K562 (cell line): ENCODE data around the gene PYY. TPM values are rescaled to one million over a fixed set of nuclear protein-coding genes. Genes with fewer than 3 reads are reported as not detected.
A peak's percentile ranks its signal among the peaks of the same experiment; 100 is the strongest.

ENCODE experiments used
- ATAC-seq: fragments of 200-7000 bp; cut with Tn5 transposase; 3 replicates; pipeline ENCODE4 v1.9.1; 2020; ENCODE audit warnings: moderate library complexity
- BruUV-seq: library from RNA; stranded (reverse); fragments of 400-500 nt; replicated peaks from 2 replicates; lab custom pipeline; 2021; lab: Mats Ljungman, UMichigan
- CTCF ChIA-PET: fragments of 300-600 bp; formaldehyde crosslinking; extraction: SDS; loops from one replicate; lab custom pipeline; 2021; ENCODE audit warnings: low intra/inter-chr PET ratio; lab: Yijun Ruan, JAX
- POLR2A ChIA-PET: fragments of 300-600, 350-650 bp; sonication (Branson Sonifier 250); formaldehyde crosslinking; extraction: SDS; loops from one replicate; lab custom pipeline; 2021; ENCODE audit warnings: antibody characterized with exemption, inconsistent platforms; lab: Yijun Ruan, JAX
- DNase-seq, 4 experiments: peaks; one replicate each; pipeline versions ENCODE4 v3.0.0 to v3.0.0-alpha.2; 2011 to 2018; ENCODE audit warnings: low spot score in 3 of 4, mixed read lengths in 3 of 4; ENCODE audit errors: extremely low read depth in 1 of 4
- FAIRE-seq: peaks from 2 replicates; lab custom pipeline; 2011; peaks lifted over from hg19 to GRCh38; lab: Jason Lieb, UNC
- H2AFZ ChIP-seq: 2 replicates; pipeline ENCODE4 v1.6.0; 2011; ENCODE audit warnings: low read depth, low read length, control low read depth, inconsistent platforms
- H3K27ac ChIP-seq: fragments of 200-600 bp; 3 replicates; pipeline ENCODE4 v1.8.0; 2011; ENCODE audit warnings: low read depth, mild to moderate bottlenecking, control low read depth, inconsistent platforms, low read length, moderate library complexity, mixed read lengths; ENCODE audit errors: extremely low read depth
- H3K27me3 ChIP-seq, 2 experiments: fragments of 300-600 bp in 1 of 2; 2 replicates in 1 of 2; 3 replicates in 1 of 2; pipeline versions ENCODE4 v1.6.0 to v1.8.0; 2011; ENCODE audit warnings: inconsistent platforms in 2 of 2, low read length in 2 of 2, mild to moderate bottlenecking in 1 of 2, mixed read lengths in 1 of 2, moderate library complexity in 1 of 2; ENCODE audit not compliant: control insufficient read depth in 2 of 2, insufficient read depth in 2 of 2
- H3K36me3 ChIP-seq: fragments of 300-600 bp; 3 replicates; pipeline ENCODE4 v1.8.0; 2011; ENCODE audit warnings: mild to moderate bottlenecking, low read length, inconsistent platforms; ENCODE audit not compliant: control insufficient read depth, insufficient read depth
- H3K4me1 ChIP-seq, 2 experiments: fragments of 200-600 bp in 1 of 2; replicated peaks in 1 of 2; 2 replicates in 1 of 2; 3 replicates in 1 of 2; pipeline versions ENCODE4 v1.5.1 to v1.8.0; 2011; ENCODE audit warnings: inconsistent platforms in 2 of 2, low read length in 2 of 2, mild to moderate bottlenecking in 1 of 2, mixed read lengths in 1 of 2, moderate library complexity in 1 of 2; ENCODE audit not compliant: control insufficient read depth in 2 of 2, insufficient read depth in 2 of 2
- H3K4me2 ChIP-seq: 2 replicates; pipeline ENCODE4 v1.6.1; 2011; ENCODE audit warnings: low read length, control low read depth, inconsistent platforms, mixed read lengths; ENCODE audit not compliant: insufficient read depth
- H3K4me3 ChIP-seq: fragments of 200-600 bp; sonication (generic), shearing (Covaris generic); 2 replicates; pipeline ENCODE4 v1.5.1; 2016; ENCODE audit warnings: control low read depth, inconsistent platforms
- H3K79me2 ChIP-seq: fragments of 200-600 bp; 3 replicates; pipeline ENCODE4 v1.8.0; 2011; ENCODE audit warnings: low read length, inconsistent platforms; ENCODE audit not compliant: control insufficient read depth, insufficient read depth
- H3K9ac ChIP-seq, 2 experiments: 2 replicates each; pipeline versions ENCODE4 v1.6.0 to v1.6.1; 2011; ENCODE audit warnings: low read depth in 2 of 2, low read length in 2 of 2, control low read depth in 1 of 2, inconsistent platforms in 1 of 2, mild to moderate bottlenecking in 1 of 2, mixed read lengths in 1 of 2; ENCODE audit not compliant: insufficient read depth in 1 of 2
- H3K9me1 ChIP-seq: one replicate; pipeline ENCODE4 v1.6.0; 2011; ENCODE audit warnings: inconsistent platforms, mild to moderate bottlenecking, low read length, moderate library complexity; ENCODE audit not compliant: control insufficient read depth, insufficient read depth
- H3K9me3 ChIP-seq: replicated peaks from 2 replicates; pipeline ENCODE4 v1.5.1; 2011; ENCODE audit warnings: low read depth, low read length, inconsistent platforms; ENCODE audit not compliant: control insufficient read depth, insufficient read depth
- H4K20me1 ChIP-seq: replicated peaks from 2 replicates; pipeline ENCODE4 v1.6.1; 2011; ENCODE audit warnings: low read length, inconsistent platforms, mixed read lengths; ENCODE audit not compliant: control insufficient read depth, insufficient read depth
- HCFC1 ChIP-seq: IDR thresholded peaks from 2 replicates; pipeline ENCODE4 v1.6.1; 2012; ENCODE audit warnings: low read depth, low read length, improper control_type of control experiment
- JUND ChIP-seq, 2 experiments: IDR thresholded peaks; 2 replicates in 1 of 2; 3 replicates in 1 of 2; pipeline ENCODE4 v1.6.1; 2011; ENCODE audit warnings: borderline replicate concordance in 2 of 2, low read depth in 2 of 2, low read length in 2 of 2, improper control_type of control experiment in 1 of 2, missing biosample characterization in 1 of 2, missing genetic modification characterization in 1 of 2, missing genetic modification reagents in 1 of 2
- ZNF239 ChIP-seq: fragments of 250-450 bp; sonication (Bioruptor Pico); IDR thresholded peaks from 2 replicates; pipeline ENCODE4 v1.4.0; 2020; ENCODE audit warnings: mild to moderate bottlenecking
- ZNF445 ChIP-seq: fragments of 250-450 bp; sonication (Bioruptor Pico); IDR thresholded peaks from 2 replicates; pipeline ENCODE4 v1.4.0; 2020; ENCODE audit warnings: low read depth, mild to moderate bottlenecking, moderate library complexity
- WGBS: fragments of 100-300 bp; shearing (Covaris generic); methylation state at CpG from one replicate; pipeline ENCODE4 v1.1.6; 2016; ENCODE audit warnings: low coverage, mixed read lengths; ENCODE audit not compliant: insufficient coverage; ENCODE audit errors: missing lambda C conversion rate; 5-methylcytosine and 5-hydroxymethylcytosine counted together
- in situ Hi-C: fragments of 300-500 bp; cut with MboI; formaldehyde crosslinking; loops from 4 replicates; pipeline ENCODE4 v1.15.0; 2018; ENCODE audit warnings: inconsistent platforms, mixed read lengths
- intact Hi-C: fragments of 100-400 bp; cut with micrococcal nuclease; formaldehyde crosslinking; loops from 2 replicates; pipeline ENCODE4 v1.14.2; 2022
- polyA plus RNA-seq, 8 experiments: library from polyadenylated mRNA; depleted of rRNA in 4 of 8; stranded (reverse) in 5 of 8; unstranded in 3 of 8; fragments of >200 nt; fragmentation: Nextera tagmentation in 2 of 8; fragmentation: Illumina TruSeq in 1 of 8; extraction: Ambion mirVana in 2 of 8; extraction: Trizol in 1 of 8; gene quantifications; 2 replicates each; pipeline versions ENCODE4 v1.2.1 to v1.2.3, GENCODE V29; 2011 to 2014; ENCODE audit warnings: inconsistent platforms in 1 of 8, missing spikeins in 1 of 8
- total RNA-seq, 7 experiments: library from RNA; depleted of rRNA in 6 of 7; stranded (reverse); fragments of >200 nt in 6 of 7; fragmentation: Illumina TruSeq in 2 of 7; extraction: Trizol in 2 of 7; gene quantifications; 2 replicates each; pipeline versions ENCODE4 v1.2.1 to v1.2.3, GENCODE V29; 2011 to 2021; ENCODE audit warnings: low replicate concordance in 1 of 7
- TF ChIP-seq, protein P1 (sequence below): fragments of 450-650 bp; IDR thresholded peaks from 2 replicates; pipeline ENCODE4 v1.6.1; 2018; ENCODE audit warnings: mild to moderate bottlenecking, low read depth; ENCODE audit not compliant: partially characterized antibody

Gene PYY
- total and polyA plus RNA-seq, 9 of the 15 experiments (the other 6 are each of a cell fraction or from before 2014, with no cell fraction given), result not detected

DNA sequence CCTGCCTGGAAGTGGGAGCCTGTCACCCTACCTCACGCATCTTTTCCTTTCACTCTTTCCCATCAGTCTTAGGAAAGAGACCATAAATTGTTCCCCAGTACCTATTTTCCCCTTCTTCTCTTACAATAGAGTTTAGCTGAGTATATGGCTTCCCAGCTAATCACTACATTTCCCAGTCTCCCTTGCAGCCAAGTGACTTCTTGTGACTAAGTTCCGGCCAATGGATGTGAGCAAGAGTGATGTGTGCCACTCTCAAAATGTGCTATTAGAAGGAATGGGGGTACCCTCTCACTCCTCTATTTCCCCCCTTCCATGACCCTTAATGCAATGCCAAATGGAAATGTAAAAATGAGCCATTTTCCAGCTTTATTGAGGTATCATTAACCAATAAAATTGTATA lies 8.2 kb upstream of the PYY start:
- H3K4me1 ChIP-seq, result no peaks in the 10 kb centered on the region
- no peak overlapping the region for H3K9ac ChIP-seq
- POLR2A ChIA-PET, result interaction anchor here (0.7 to 1.2 kb wide), 2 partner anchors 18 to 72 kb away, joined by 3 to 4 read pairs; no protein-coding TSS in a partner anchor
- H4K20me1 ChIP-seq, result no peaks in the 10 kb centered on the region
- H3K4me2 ChIP-seq, result no peak overlapping the region
- no peak for ATAC-seq
- no peak for TF ChIP-seq ZNF239 (CRISPR knock-in tag)
- TF ChIP-seq ZNF445 (CRISPR knock-in tag), result no peak
- TF ChIP-seq, protein P1, sequence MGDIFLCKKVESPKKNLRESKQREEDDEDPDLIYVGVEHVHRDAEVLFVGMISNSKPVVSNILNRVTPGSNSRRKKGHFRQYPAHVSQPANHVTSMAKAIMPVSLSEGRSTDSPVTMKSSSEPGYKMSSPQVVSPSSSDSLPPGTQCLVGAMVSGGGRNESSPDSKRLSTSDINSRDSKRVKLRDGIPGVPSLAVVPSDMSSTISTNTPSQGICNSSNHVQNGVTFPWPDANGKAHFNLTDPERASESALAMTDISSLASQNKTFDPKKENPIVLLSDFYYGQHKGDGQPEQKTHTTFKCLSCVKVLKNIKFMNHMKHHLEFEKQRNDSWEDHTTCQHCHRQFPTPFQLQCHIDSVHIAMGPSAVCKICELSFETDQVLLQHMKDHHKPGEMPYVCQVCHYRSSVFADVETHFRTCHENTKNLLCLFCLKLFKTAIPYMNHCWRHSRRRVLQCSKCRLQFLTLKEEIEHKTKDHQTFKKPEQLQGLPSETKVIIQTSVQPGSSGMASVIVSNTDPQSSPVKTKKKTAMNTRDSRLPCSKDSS, result no peak
- no peak for TF ChIP-seq JUND (IDR thresholded peaks at IDR 0.05; ENCODE audit: borderline replicate concordance, low read depth, low read length)
- no peak for TF ChIP-seq JUND (tag; IDR thresholded peaks at IDR 0.05; ENCODE audit: borderline replicate concordance, low read depth, low read length)
- peak; percentile 30; the same call in 1 of the 2 replicates for TF ChIP-seq HCFC1
- no peak overlapping the region for H2AFZ ChIP-seq
- no peaks in the 10 kb centered on the region for H3K9me1 ChIP-seq
- H3K36me3 ChIP-seq, result no peaks in the 10 kb centered on the region
- no peak overlapping the region for H3K27ac ChIP-seq
- H3K79me2 ChIP-seq, result no peaks in the 10 kb centered on the region
- in situ Hi-C loops, result no loop called here
- no peak for DNase-seq
- BruUV-seq, result no TSS peak
- CTCF ChIA-PET, result no interaction called here
- H3K9me3 ChIP-seq, result no peaks in the 10 kb centered on the region
- intact Hi-C loops, result no loop called here
- H3K27me3 ChIP-seq, result peaks cover 23 to 43% of the 10 kb centered on the region in 2 experiments
- 21% methylated on average over 2 of the region's 2 CpGs for WGBS
- FAIRE-seq, result no peak
- H3K4me3 ChIP-seq, result no peak overlapping the region
